Measurements from ENCODE around the gene GRB7.
A peak's percentile ranks its signal among the peaks of the same experiment; 100 is the strongest.

GRB7 gene

DNA sequence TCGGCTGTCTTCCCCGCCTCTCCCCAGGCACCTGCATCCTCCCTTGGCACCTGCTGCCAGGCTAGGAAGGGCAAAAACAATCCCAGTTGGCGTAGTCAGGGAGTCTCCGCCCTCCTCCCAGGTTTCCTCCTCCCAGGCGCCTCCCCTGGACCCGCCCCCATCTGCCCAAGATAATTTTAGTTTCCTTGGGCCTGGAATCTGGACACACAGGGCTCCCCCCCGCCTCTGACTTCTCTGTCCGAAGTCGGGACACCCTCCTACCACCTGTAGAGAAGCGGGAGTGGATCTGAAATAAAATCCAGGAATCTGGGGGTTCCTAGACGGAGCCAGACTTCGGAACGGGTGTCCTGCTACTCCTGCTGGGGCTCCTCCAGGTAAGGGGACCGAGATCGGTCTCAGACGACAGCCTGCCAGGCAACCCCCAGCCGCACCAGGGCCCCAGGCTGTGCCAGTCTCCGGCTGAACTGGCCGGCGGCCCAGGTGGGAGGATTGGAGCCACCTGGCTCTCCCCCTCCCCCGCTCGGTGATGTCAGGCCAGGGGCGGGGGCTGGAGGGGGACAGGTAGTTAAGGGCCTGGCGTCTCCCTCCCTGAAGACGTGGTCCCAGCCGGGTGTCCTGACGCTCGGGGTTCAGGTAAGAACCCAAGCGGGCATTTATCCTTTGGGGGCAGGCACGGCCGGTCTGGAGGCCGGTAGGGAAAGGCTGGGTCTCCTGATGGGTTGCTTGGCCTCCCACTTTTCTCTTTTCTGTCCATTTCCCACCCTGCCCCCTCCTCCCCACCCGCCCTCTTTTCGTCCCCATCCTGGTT is at the start of gene GRB7:
TSS of gene GRB7 (plus strand) at position 179 of the 808 bp plus-strand sequence. CDS start 4,364 bp downstream, outside the sequence.
- H3K4me3 ChIP-seq (ENCODE audit: low read depth, low read length), result no peak within 1 kb of the TSS
- ChIA-PET CTCF (no interaction called here), POLR2A (interaction anchor here (0.7 kb wide), 1 partner anchor 10 kb away, joined by 3 read pairs; no protein-coding TSS in a partner anchor)
- TF ChIP-seq, protein P1, sequence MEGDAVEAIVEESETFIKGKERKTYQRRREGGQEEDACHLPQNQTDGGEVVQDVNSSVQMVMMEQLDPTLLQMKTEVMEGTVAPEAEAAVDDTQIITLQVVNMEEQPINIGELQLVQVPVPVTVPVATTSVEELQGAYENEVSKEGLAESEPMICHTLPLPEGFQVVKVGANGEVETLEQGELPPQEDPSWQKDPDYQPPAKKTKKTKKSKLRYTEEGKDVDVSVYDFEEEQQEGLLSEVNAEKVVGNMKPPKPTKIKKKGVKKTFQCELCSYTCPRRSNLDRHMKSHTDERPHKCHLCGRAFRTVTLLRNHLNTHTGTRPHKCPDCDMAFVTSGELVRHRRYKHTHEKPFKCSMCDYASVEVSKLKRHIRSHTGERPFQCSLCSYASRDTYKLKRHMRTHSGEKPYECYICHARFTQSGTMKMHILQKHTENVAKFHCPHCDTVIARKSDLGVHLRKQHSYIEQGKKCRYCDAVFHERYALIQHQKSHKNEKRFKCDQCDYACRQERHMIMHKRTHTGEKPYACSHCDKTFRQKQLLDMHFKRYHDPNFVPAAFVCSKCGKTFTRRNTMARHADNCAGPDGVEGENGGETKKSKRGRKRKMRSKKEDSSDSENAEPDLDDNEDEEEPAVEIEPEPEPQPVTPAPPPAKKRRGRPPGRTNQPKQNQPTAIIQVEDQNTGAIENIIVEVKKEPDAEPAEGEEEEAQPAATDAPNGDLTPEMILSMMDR (IDR thresholded peaks at IDR 0.05; ENCODE audit: insufficient read depth, low read length, missing control alignments), result no peak
- DNase-seq (ENCODE audit: low read depth, low spot score), result no peak

DNA sequence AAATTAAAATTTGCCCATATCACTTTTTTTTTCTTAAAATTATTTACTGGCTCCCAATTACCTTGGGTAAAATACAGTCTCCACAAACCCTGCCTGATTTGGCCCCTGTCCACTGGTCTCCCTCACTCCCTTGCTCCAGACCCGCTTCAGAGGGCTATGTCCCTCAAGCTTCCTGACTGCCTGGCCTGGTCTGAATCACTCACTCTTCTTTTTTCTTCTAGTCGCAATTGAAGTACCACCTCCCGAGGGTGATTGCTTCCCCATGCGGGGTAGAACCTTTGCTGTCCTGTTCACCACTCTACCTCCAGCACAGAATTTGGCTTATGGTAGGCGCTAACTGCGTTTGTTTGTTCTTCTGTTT is 49.3 kb upstream of the GRB7 start:
- no peak for DNase-seq (ENCODE audit: low read depth, low spot score)
- TF ChIP-seq, protein P1 (IDR thresholded peaks at IDR 0.05; ENCODE audit: insufficient read depth, low read length, missing control alignments), result no peak
- ChIA-PET POLR2A (interaction anchor here (0.8 to 2.9 kb wide), 5 partner anchors 10 to 60 kb away, joined by 4 to 27 read pairs (median 4); partner anchors contain the start of genes ERBB2 and MIEN1), CTCF (interaction anchor here (1.2 to 3.1 kb wide), 6 partner anchors 11 to 66 kb away, joined by 4 to 18 read pairs (median 6); partner anchors contain the start of gene ERBB2)
- H3K4me3 ChIP-seq (ENCODE audit: low read depth, low read length), result peak overlapping the region; percentile 76

DNA sequence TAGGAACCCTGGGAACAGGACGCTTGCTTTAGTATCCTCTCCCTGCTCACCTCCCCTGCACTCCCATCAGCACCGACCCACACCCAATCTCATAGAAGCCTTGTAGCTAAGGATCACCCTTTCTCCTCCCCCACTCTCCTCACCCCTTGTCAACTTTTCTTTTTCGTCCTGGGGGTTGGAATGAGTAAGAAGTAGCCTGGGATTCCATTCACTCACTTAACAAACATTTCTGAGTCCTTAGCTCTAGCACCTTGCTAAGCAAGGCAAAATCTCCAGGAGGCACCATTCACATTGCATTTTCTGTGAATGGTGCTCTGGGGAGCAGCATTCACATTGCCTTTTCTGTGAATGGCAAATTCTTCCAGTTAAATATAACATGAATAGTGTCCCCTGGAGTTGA is 48.8 kb upstream of the GRB7 start:
- DNase-seq (ENCODE audit: low read depth, low spot score), result no peak
- H3K4me3 ChIP-seq (ENCODE audit: low read depth, low read length), result peak overlapping the region; percentile 76
- CTCF ChIA-PET, result interaction anchor here (0.9 to 3.1 kb wide), 4 partner anchors 11 to 67 kb away, joined by 3 to 18 read pairs (median 10); partner anchors contain the start of gene ERBB2
- TF ChIP-seq, protein P1 (IDR thresholded peaks at IDR 0.05; ENCODE audit: insufficient read depth, low read length, missing control alignments), result no peak
- POLR2A ChIA-PET, result interaction anchor here (2.9 kb wide), 1 partner anchor 11 kb away, joined by 27 read pairs; the partner anchor contains the start of gene ERBB2

DNA sequence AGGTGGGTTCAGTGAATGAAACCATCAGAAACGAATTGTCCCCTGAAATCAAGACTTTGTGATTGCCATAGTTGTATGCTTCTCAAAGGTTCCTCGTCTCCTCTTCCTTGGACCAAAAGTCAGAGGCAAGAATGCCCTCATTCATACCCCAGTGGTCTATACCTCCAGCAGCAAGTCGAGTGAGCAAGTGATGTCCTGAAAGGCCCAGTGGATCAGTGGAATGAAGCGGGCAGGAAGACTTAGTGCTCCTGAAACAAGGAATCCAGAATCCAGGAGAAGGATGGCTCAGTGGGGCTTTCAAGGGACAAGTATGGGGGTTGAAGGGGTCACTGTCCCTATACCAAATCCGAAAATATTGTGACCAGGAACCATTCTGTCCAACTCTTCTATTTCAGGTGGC is 43.1 kb upstream of the GRB7 start:
- TF ChIP-seq, protein P1 (IDR thresholded peaks at IDR 0.05; ENCODE audit: insufficient read depth, low read length, missing control alignments), result no peak
- H3K4me3 ChIP-seq (ENCODE audit: low read depth, low read length), result no peak overlapping the region
- no peak for DNase-seq (ENCODE audit: low read depth, low spot score)
- ChIA-PET POLR2A (no interaction called here), CTCF (interaction anchor here (1.4 to 2.3 kb wide), 3 partner anchors 25 to 41 kb away, joined by 3 to 6 read pairs (median 4); partner anchors contain the start of gene MIEN1)

DNA sequence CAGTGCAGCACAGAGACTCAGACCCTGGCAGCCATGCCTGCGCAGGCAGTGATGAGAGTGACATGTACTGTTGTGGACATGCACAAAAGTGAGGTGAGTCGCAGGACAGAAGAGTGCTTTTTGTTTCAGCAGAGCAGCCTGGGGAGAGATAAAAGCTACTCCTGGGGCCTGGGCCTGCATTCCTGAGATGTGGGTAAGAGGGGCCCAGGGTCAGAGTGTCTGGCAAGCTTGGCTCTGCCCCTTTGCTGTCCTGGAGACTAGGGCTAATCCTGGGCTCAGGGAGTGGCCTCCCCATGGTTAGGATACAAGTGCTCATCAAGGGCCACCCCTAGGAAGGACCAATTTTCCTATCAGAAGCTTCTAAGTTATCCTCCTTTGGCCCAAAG is 42.7 kb upstream of the GRB7 start:
- ChIA-PET CTCF (interaction anchor here (1.4 to 2.3 kb wide), 3 partner anchors 26 to 41 kb away, joined by 3 to 6 read pairs (median 4); partner anchors contain the start of gene MIEN1), POLR2A (no interaction called here)
- no peak for DNase-seq (ENCODE audit: low read depth, low spot score)
- TF ChIP-seq, protein P1 (IDR thresholded peaks at IDR 0.05; ENCODE audit: insufficient read depth, low read length, missing control alignments), result no peak
- no peak overlapping the region for H3K4me3 ChIP-seq (ENCODE audit: low read depth, low read length)

DNA sequence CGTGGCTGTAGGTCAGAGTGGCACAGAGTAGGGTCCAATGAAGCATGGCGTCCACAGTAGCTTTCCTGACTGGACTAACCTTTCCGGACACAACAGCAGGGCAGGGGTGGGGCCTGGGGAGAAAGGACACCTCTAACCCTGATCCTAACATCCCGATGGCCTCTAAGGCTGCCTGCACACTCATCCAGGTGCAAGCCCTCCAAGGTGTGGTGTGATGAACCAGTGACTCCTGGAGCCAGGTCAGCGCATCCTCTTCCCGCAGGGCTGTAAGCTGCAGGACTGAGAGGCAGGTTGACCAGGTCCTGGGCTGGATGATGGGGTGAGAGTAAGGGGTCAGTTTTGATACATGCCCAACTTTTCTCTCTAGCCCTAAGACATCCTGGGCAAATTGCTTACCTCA is 41.0 kb upstream of the GRB7 start:
- DNase-seq (ENCODE audit: low read depth, low spot score), result no peak
- TF ChIP-seq, protein P1 (IDR thresholded peaks at IDR 0.05; ENCODE audit: insufficient read depth, low read length, missing control alignments), result no peak
- CTCF ChIA-PET, result interaction anchor here (2.3 to 7.9 kb wide), 2 partner anchors 33 to 43 kb away, joined by 6 to 48 read pairs; partner anchors contain the start of gene MIEN1
- POLR2A ChIA-PET, result no interaction called here
- H3K4me3 ChIP-seq (ENCODE audit: low read depth, low read length), result no peak overlapping the region
